NCI-H510A (cell line): ENCODE data around the gene RGL1.

ENCODE experiments used
- DNase-seq: peaks from one replicate; lab custom pipeline; 2025; lab: John Stamatoyannopoulos, UW

The RGL1 gene

DNA sequence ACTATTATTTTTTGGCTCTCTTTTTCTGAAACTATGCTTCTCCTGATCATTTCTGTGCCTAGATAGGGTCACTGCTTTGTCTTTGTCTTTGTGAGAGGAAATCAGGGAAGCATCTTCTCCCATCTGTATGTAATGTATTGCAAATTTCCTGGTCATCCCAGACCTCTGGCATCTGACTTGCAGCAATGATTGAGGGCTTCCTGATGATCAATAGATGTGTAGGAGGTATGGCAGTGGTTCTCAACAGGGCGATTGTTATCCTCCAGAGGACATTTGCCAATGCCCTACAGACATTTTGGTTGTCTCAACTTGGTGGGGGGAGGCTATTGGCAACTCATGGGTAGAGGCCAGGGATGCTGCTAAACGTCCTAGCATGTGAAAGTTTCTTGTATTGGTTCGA, 64.7 kb downstream of the RGL1 start:
- no peak for DNase-seq

DNA sequence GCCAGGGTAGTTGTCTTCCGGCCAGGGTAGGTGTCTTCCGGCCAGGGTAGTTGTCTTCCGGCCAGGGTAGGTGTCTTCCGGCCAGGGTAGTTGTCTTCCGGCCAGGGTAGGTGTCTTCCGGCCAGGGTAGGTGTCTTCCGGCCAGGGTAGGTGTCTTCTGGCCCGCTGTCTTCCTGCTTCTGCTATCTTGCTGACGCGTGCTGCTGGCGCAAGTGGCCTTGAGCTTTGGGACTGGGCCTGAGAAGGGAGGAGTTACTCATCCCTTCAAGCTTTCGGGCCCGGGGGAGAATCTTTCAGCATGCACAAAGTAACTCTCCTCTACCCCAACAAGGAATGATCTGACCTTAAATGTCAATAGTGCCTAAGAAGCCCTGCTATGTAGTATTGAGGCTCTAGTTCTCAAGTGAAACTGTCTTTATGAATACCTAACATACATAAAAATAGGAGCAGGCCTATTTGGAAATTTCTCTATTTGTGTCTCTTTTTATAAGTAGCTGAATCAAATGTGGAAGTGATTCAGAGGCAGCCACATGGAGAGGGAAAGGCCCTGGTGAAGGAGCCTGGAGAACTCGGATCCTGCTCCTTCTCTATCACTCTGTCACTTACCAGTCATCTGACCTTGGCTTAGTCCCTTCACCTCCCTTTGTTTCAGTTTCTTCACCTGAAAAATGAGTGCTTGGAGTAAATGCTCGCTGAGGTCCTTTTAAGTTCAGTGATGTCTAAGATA, 65.6 kb downstream of the RGL1 start:
- DNase-seq = no peak

DNA sequence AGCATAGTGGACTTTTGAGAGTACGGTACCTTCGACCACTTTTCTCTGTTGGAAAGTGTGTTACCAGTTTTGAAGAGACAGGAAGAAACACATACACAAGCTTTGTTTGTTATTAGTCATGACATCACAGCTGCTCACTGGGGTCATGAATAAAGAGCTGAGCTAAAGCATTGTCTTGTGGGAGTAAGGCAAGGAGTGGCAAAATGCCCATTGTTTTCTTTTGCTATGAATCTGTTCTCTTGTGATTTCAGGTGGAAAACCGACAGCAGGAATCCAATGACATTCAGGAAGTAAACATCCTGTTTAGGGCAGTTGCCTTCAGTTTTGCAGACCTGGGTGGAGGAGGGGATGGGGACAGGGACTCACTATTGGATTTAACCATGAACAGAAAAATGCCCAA, 66.2 kb downstream of the RGL1 start:
- no peak for DNase-seq

DNA sequence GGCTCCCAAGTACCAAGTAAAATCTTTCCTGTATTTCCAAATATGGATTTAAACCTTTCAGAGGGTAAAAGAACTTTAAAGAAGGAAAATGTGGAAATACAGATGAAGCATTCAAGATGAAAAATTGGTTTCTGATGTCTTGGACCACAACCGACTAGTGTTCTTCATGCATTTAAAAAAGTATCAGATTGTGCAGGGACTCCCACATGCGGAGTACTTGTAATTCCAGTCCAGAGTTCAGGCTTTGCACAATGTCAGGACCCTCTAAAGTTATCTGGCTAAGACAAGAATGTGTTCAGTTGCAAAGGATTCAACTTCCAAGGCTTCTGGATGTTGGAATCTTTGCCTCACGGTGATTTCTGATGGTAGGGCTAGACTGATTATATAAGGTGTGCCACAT, 66.7 kb downstream of the RGL1 start:
- DNase-seq = no peak

DNA sequence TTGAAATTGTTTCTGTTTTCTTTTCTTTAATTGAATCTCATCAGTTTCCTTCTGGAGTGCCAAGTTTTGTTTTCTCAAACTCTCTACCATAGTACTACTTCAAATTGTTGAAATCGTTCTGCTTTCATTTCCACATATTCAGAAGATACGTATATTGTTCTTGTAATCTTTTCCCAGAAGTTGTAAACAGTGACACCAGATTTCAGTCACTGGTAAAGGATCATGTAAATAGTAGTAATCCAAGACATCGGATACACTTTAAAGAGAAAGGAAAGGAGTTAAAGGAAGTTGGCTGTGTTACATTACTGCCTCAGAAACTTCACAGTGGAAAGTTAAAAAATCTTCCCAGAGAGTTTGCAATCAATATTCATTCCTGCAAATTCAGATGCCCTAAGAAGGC, 67.5 kb downstream of the RGL1 start:
- DNase-seq = no peak

DNA sequence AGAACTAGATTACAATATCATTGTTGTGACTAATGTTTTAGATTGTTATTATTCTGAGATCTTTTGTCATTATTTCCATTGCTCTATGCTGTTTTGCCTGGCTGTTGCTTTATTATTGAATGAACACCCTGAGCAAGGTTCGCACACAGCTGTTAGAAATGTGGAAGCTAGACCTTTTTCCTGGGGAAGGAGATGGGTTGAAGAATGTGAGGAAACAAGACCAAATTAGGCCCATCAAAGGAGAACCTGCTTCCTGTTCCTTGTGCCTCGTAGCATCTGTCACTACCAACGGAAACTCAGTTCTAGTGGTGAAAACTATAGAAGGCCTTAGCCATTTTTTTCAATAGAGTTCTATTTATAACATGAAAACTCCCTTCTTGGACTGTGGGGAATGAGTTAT, 68.7 kb downstream of the RGL1 start:
- no peak for DNase-seq

DNA sequence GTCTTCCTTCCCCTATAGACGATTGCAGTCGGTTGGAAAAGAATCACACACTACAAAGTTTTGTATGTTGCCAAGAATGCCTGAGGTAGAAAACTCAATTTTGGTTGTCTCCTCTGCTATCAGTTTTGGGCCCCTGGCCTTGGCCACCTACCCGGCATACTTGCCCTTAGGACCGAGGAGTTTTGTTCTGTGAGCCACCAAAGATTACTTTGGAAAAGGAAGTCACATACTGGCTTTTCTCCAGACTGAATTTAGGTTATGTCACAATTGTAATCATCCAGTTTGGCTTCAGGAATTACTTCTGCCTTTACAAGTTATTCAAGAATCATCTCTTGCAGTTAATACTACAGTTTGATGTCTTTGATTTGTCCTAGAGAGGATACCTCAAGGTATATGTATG, 71.4 kb downstream of the RGL1 start:
- DNase-seq = no peak

DNA sequence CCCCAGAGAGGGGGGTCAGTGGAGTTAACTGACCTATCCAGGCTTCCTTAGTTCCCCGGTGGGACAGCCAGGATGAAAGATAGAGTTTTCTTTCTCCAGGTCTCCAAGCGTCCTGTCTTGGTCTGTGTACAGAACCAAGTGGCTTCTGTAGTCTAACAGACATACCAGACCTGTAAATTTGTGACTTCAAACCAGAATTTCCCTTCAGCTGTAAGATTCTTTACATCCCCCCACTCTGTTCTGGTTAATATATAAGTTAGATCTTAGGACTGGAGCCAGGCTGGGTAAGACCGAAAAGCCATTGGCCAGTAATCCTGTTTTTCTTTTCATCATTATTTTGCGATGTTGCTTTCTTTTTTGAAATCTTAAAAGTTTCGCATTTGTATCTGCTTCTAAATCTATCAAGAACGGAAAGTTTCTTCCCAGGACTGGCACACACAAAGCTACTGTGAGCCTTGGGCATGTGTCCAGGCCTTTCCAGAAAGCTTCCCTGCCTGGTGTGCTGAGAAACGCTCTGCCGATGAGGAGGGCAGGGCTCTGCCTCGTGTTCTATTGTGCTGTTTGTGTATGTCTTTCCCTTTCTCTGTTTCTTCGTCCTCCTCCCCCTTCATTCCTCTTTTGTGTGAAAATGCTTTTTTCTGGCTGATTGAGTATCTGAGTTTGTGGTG, 72.3 kb downstream of the RGL1 start:
- DNase-seq = no peak

DNA sequence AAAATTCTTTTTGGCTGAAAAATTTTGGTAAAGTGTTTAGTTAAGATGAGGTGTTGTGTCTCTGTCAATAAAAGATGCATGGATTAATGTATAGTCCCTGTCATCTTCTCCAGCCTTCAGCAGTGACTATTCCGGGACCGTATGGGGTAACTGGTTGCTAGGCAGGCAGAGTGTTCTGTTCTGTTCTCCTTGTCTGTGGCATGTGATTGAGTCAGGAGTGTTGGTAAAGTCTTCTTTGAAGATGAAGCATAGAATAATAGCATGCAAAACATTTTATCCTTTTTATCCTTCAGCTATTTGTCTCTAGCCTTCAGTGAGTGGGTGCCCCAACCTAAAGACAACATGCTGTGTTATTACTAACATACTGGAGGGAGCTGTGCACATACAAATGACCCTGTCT, 74.6 kb downstream of the RGL1 start:
- no peak for DNase-seq

DNA sequence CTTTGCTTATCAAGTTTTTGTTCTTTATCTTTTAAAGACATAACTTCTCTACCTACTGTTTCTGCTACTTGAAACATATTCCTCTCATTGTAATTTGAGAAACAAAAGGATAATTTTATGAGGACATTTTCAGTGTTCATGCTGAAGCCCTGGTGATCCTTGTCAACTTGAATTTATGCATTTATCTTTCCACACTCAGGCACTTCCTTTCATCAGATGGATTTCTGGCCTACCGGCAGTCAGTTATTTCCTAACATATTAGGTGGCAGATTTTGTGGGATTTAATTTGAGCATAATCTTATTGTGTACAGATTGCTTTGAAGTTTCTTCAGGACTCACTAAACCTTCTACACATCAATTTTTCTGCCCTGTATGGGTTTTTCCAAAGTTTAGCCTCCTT, 75.0 kb downstream of the RGL1 start:
- no peak for DNase-seq

DNA sequence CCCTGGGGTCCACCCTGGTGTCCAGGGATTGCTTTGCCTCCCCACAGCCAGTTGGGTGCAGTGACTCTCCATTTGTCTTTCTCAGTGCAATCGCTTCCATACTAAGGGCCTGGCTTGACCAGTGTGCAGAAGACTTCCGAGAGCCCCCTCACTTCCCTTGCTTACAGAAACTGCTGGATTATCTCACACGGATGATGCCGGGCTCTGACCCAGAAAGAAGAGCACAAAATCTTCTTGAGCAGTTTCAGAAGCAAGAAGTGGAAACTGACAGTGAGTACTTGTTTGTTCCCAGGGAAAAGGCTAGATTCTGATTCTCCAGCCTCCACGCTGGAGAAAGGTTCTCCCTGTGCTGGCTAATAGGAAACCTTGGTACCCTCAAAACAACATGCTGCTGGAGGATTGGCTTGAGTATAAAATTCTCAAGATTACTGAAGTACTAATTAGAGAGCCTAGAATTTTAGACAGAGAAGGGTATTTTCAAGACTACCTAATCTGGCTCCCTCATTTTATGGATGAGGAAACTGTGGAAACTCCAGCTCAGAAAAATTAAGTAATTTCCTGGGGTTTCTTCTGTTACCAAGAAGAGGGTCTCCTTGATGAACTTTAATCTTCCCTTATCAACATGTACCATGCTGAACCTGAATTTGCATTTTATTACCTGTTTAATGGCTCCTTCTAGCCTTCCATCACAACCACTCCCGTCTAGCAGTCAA, 75.8 kb downstream of the RGL1 start:
- DNase-seq = no peak

DNA sequence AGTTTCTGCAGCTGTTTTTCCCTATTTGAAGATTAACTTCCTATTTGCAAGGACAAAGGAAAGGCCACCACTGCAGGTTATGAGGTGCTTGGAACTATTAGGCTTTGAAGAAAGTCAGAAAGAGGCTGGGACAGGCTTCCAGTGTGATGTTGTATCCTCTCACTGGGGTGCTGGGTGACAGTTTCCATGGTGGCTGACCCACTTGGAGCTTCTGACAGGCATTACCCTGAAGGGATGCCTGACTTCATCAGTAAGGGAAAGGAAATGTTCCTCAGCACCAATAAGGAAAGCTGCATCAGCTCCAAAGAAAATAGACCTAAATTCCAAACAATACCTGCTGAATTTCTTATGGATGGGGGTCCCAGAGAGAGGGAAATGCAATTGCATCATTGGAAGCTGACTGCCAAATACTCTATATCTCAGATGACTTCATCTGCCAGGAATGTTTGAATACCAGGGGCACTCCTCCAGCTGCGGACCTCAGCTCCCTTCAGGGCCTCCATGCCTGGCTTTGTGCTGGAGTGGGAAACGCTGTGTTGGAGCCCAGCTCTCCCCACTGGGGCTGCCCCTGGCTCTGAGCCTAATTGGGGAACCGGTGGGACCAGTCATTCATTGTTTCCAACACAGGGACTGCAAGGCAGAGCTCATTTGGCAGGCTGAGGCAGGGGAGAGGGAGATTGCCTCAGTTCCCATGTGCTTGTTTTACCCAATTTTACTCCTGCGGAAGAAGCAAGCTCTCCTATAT, 76.6 kb downstream of the RGL1 start:
- DNase-seq = no peak

DNA sequence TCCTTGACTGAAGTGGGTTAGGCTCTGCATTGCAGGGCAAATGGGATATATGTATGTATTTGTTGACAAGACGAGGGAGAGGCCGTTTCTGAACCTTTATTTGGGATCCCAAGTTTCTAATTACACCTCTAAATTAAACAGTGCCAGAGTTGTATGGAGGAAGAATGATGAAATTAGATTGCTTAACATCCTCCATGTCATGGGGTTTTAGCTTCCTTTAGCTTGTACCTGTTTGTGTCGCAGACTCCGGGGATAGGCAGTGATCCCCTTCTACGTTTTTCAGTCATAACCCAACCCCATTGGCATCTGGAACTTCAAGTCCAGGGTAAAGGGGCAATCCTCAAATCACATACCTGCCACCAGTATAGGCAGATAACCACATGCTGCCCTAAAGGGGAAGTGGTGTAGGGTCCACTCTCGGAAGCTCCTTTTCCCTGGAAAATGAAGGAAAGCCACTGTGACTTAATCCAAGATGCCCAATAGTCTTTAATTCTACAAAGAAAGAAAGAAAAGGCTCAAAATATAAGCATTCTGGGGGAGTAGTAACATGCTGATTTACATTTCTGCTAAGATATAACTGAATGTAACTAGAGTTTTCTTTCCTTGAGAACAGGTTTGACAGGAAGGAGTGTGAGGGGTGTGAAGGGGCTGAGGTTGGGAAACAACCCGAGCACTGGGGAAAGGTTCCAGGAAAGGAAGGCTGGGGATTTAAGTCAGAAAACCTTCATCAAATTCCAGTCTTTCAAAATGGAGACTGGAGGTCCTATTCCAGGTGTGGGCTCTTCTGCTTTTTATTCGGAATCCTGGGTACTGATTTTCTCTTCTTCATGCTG, 77.6 kb downstream of the RGL1 start:
- DNase-seq = no peak

DNA sequence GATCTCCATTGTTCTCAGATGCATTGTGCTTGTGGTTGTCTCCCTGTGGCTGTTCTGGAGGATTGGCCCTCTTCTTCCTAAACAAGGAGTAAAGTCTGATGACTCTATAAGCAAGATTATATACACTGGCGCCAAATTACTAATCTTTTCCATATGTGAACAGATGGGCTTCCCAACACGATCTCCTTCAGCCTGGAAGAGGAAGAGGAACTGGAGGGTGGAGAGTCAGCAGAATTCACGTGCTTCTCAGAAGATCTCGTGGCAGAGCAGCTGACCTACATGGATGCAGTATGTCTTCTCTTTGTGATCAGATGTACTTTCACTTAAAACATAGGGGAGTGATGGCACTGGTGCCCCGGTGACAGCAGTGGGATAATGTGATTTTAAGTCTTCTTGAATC, 78.7 kb downstream of the RGL1 start:
- no peak for DNase-seq

DNA sequence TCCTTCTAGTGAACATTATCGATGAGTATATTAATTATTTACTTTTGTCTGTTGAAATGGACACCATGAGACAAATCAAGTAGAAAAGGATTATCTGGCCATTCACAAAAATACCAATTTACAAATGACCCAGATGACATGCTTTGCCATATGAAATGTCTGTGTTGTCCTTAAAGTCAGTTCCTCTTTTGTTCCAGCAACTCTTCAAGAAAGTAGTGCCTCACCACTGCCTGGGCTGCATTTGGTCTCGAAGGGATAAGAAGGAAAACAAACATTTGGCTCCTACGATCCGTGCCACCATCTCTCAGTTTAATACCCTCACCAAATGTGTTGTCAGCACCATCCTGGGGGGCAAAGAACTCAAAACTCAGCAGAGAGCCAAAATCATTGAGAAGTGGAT, 79.6 kb downstream of the RGL1 start:
- DNase-seq = no peak

DNA sequence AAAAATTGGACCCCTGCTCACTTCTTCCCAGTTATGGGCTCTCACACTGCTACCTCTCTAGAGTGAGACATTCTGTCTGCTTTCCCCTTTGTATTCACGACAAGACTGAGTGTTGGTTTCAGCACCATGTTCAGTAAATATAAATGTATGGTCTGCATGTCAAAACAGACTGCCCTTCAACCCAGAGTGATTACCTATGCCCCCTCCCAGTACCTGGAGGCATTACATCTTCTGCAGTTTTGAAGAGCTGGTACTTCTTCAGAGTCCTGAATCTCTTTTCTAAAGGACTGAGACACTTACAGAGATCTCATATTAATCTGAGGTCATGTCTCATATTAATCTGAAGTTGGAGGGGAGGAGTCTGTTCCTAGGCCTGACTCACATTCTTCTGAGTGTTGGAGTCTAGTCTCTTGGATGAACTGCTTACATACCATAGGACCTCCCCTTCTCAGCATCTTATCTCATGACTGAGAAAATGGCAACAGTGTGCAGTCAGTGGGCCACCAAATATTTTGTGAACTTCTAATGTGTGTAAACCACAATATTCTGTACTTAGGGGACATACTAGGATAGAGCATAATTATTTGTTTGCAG, 80.3 kb downstream of the RGL1 start:
- no peak for DNase-seq

DNA sequence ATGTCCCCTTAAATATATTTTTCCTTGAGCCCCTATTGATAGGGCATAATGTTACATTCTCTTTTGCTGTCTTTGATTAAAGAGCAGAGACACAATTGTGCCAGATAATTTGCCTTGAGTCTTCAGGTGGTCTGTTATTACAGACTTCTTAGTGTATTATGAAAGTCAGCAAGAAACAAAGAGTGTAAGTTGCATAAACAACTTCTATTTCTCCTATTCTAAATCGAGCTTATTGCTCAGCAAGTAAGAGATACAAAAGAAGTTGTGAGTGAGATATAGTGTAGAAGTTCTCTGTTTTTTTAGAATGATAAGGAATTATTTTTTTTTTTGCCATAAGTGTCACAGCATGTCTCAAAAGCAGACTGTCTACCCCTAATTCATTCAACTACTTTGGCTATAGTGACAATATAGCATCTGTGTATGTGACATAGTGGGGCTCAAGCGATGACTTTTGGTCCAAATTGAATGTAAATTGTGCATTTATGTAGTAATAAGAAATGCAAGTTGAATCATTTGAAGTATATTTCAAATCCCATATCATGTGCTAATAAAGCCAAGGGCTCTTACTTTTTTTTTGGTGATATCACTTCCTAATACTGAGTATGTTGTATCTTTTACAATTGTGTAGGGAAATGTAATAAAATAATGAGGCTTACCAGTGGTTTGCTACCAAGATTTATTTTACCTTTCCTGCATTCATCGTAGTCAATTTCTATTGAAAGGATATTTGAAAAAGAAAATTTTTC, 81.3 kb downstream of the RGL1 start:
- no peak for DNase-seq

DNA sequence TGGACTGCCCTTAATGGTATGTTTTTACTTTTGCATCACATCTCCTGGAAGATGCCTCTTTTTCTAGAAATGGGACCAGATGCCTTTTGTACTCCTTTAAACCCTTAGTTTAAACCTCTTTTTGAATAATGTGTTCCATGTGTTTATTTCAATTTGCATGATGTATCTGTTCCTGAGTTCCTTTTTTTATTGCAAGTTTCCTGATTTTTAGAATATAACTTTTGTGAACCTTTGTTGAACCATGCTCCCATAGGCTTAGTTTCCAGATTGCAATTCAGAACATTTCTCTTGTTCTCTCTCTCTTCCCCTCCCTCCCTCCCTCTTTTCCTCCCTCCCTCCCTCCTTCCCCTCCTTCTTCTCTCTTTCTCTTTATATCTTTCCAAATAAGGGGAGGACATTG, 81.9 kb downstream of the RGL1 start:
- no peak for DNase-seq

DNA sequence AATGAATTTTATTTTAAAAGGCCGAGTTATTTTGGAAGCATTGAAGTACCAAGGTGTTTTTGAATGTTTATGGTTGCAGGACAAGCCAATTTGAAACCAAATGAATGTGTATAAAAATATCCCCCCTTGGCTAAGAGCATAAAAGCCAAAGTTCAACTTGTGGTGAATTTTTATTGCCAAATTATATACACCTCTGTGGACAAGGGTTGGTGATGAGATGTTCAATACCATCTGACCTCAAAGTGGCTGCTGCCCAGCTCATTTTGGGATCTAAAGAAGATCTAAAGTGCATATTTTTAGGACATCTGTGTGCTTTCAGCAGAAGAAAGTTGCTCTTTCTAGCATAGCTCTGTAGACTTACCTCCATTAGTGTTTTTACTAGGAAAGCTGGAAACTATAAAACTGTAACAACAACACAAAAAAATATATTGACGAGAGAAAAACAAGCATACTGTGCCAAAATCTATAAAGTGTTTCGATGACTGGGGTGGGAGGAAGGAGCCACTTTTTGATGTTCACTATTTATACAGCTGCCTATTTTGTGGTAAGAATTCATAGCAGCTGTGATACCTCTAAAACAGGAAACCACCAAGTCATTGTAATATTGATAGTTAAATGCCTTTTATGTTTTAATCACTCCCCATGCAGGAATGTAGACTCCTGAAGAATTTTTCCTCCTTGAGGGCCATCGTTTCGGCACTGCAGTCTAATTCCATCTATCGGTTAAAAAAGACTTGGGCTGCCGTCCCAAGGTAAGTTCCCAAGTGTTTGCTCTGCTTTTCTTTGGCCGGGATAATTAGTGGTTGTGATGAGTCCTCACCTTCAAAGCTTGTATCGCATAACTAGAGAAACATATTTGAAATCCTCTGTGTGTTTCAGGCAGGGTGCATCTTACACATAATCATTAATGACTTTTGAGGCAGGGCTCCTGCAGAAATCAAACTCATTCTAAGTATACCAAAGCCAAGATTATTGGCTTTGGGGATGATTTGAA, 83.2 kb downstream of the RGL1 start:
- DNase-seq = no peak
